ENCODE results near the gene LMCD1.

LMCD1 gene

GRCh38 chr3:8619548-8619947, 117.9 kb downstream of the LMCD1 start:
- no peak for DNase-seq (ENCODE audit: low spot score)

GRCh38 chr3:8621141-8621540, 119.5 kb downstream of the LMCD1 start:
- no peak for DNase-seq (ENCODE audit: low spot score)

GRCh38 chr3:8621872-8622271, 120.2 kb downstream of the LMCD1 start:
- no peak for DNase-seq (ENCODE audit: low spot score)

- peak; percentile 35 for DNase-seq (ENCODE audit: low spot score)
Observed at GRCh38 chr3:8622873-8623691, 121.5 kb downstream of the LMCD1 start.

GRCh38 chr3:8623741-8624140, 122.1 kb downstream of the LMCD1 start:
- DNase-seq (ENCODE audit: low spot score) = no peak

Measured in RKO (cell line).